ENCODE measurements around the gene BTBD16.

- TF ChIP-seq, protein P1, sequence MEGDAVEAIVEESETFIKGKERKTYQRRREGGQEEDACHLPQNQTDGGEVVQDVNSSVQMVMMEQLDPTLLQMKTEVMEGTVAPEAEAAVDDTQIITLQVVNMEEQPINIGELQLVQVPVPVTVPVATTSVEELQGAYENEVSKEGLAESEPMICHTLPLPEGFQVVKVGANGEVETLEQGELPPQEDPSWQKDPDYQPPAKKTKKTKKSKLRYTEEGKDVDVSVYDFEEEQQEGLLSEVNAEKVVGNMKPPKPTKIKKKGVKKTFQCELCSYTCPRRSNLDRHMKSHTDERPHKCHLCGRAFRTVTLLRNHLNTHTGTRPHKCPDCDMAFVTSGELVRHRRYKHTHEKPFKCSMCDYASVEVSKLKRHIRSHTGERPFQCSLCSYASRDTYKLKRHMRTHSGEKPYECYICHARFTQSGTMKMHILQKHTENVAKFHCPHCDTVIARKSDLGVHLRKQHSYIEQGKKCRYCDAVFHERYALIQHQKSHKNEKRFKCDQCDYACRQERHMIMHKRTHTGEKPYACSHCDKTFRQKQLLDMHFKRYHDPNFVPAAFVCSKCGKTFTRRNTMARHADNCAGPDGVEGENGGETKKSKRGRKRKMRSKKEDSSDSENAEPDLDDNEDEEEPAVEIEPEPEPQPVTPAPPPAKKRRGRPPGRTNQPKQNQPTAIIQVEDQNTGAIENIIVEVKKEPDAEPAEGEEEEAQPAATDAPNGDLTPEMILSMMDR (IDR thresholded peaks at IDR 0.05): no peak
- TF ChIP-seq POLR2AphosphoS5 (IDR thresholded peaks at IDR 0.05; ENCODE audit: low read depth, low read length): no peak
- no peak for TF ChIP-seq SIN3A (IDR thresholded peaks at IDR 0.05; ENCODE audit: borderline replicate concordance, insufficient read depth, low read depth, low read length)
Measured at GRCh38 chr10:122357685-122358084, 86.6 kb downstream of the BTBD16 start.

Data from Panc1 (cell line).